ENCODE results near the gene SAMHD1. TPM values are rescaled to one million over a fixed set of nuclear protein-coding genes. Genes with fewer than 3 reads are reported as not detected.

The SAMHD1 gene
- total and polyA plus RNA-seq, 9 of the 15 experiments (the other 6 are each of a cell fraction or from before 2014, with no cell fraction given) = 6.8 to 20.4 (median 14.8) TPM

GRCh38 chr20:36917240-36917639 is 34.3 kb downstream of the SAMHD1 start:
- TF ChIP-seq ZNF75A (CRISPR knock-in tag; IDR thresholded peaks at IDR 0.05) (no peak), FOXP4 (CRISPR knock-in tag; IDR thresholded peaks at IDR 0.05; ENCODE audit: borderline replicate concordance) (no peak), ZNF143 (CRISPR knock-in tag; IDR thresholded peaks at IDR 0.05) (no peak), ZBED1 (IDR thresholded peaks at IDR 0.05) (no peak), MLLT1 (IDR thresholded peaks at IDR 0.05) (no peak), ZNF124 (CRISPR knock-in tag; IDR thresholded peaks at IDR 0.05) (no peak), SUPT5H (IDR thresholded peaks at IDR 0.05) (no peak), ZNF518B (CRISPR knock-in tag; IDR thresholded peaks at IDR 0.05) (no peak), ZNF780A (CRISPR knock-in tag; IDR thresholded peaks at IDR 0.05) (no peak), RBM25 (IDR thresholded peaks at IDR 0.05; ENCODE audit: low read depth, low read length, severe bottlenecking) (no peak), VEZF1 (CRISPR knock-in tag; IDR thresholded peaks at IDR 0.05) (no peak), ZKSCAN8 (CRISPR knock-in tag; IDR thresholded peaks at IDR 0.05) (no peak), ELF2 (CRISPR knock-in tag; IDR thresholded peaks at IDR 0.05) (no peak)
- no peaks in the 10 kb centered on the region for H4K20me1 ChIP-seq (replicated peaks; ENCODE audit: control insufficient read depth, insufficient read depth, low read length)
- H3K4me2 ChIP-seq (ENCODE audit: insufficient read depth, low read length) = no peak overlapping the region
- no TSS peak for BruUV-seq (replicated peaks)
- no peaks in the 10 kb centered on the region for H3K9me1 ChIP-seq (ENCODE audit: control insufficient read depth, insufficient read depth, low read length)
- H3K4me3 ChIP-seq = no peak overlapping the region
- 89% methylated on average over 6 of the region's 6 CpGs for WGBS (ENCODE audit: insufficient coverage, low coverage, missing lambda C conversion rate)
- intact Hi-C loops (cut with micrococcal nuclease) (no loop called here), in situ Hi-C loops (cut with MboI) (no loop called here)
- FAIRE-seq = no peak
- peaks cover 6% of the 10 kb centered on the region; the same call in 1 of the 3 replicates for H3K36me3 ChIP-seq (ENCODE audit: control insufficient read depth, insufficient read depth, low read length)
- ChIA-PET CTCF (ENCODE audit: low intra/inter-chr PET ratio) (no interaction called here), POLR2A (no interaction called here)
- no peaks in the 10 kb centered on the region for H3K79me2 ChIP-seq (ENCODE audit: control insufficient read depth, insufficient read depth, low read length)
- no peaks in the 10 kb centered on the region for H3K27me3 ChIP-seq (ENCODE audit: control insufficient read depth in 2 of 2, insufficient read depth in 2 of 2, low read length in 2 of 2)
- no peak for ATAC-seq
- H2AFZ ChIP-seq (ENCODE audit: low read depth, low read length) = no peak overlapping the region
- H3K9me3 ChIP-seq (replicated peaks; ENCODE audit: control insufficient read depth, insufficient read depth, low read depth, low read length) = no peaks in the 10 kb centered on the region
- H3K27ac ChIP-seq (ENCODE audit: extremely low read depth, low read depth, low read length) = no peak overlapping the region
- no peak for DNase-seq (ENCODE audit: extremely low read depth in 1 of 4, low spot score in 3 of 4)
- H3K4me1 ChIP-seq (replicated peaks in 1 of 2; ENCODE audit: control insufficient read depth in 2 of 2, insufficient read depth in 2 of 2, low read length in 2 of 2) = no peaks in the 10 kb centered on the region
- H3K9ac ChIP-seq (ENCODE audit: insufficient read depth in 1 of 2, low read depth in 2 of 2, low read length in 2 of 2) = no peak overlapping the region

All from K562 (cell line).